Activated CD8-positive, alpha-beta T cell treated with anti-CD3 and anti-CD28 coated beads for 36 hours (primary cell): ENCODE results near the gene KIAA0319L. TPM values are rescaled to one million over a fixed set of nuclear protein-coding genes. Genes with fewer than 3 reads are reported as not detected.
A peak's percentile ranks its signal among the peaks of the same experiment; 100 is the strongest.

ENCODE experiments used
- ATAC-seq: fragments of 200-7000 bp; cut with Tn5 transposase; one replicate; pipeline ENCODE4 v1.10.0; 2021; ENCODE audit warnings: mild to moderate bottlenecking, moderate library complexity
- CTCF ChIA-PET: fragments of 350-600 bp; sonication (Branson Sonifier 250); formaldehyde crosslinking; loops from one replicate; lab custom pipeline; 2021; ENCODE audit warnings: antibody characterized with exemption; lab: Charles Lee
- POLR2A ChIA-PET: fragments of 350-600 bp; sonication (Branson Sonifier 250); formaldehyde crosslinking; loops from one replicate; lab custom pipeline; 2021; ENCODE audit warnings: antibody characterized with exemption; lab: Charles Lee
- DNase-seq: peaks from one replicate; pipeline ENCODE4 v3.0.0-alpha.2; 2020
- H3K27ac Mint-ChIP-seq: one replicate; pipeline ENCODE4 v1.8.0; 2021; ENCODE audit warnings: mild to moderate bottlenecking, mixed read lengths
- H3K27me3 Mint-ChIP-seq: one replicate; pipeline ENCODE4 v1.8.0; 2021; ENCODE audit warnings: mixed read lengths
- H3K36me3 Mint-ChIP-seq: one replicate; pipeline ENCODE4 v1.8.0; 2021; ENCODE audit warnings: low read depth, mixed read lengths
- H3K4me1 Mint-ChIP-seq: one replicate; pipeline ENCODE4 v1.8.0; 2021; ENCODE audit warnings: low read depth, mixed read lengths
- H3K4me3 Mint-ChIP-seq: one replicate; pipeline ENCODE4 v1.8.0; 2021; ENCODE audit warnings: mild to moderate bottlenecking, moderate library complexity, mixed read lengths
- H3K9me3 Mint-ChIP-seq: one replicate; pipeline ENCODE4 v1.8.0; 2021; ENCODE audit warnings: mixed read lengths
- intact Hi-C: fragments of 100-400 bp; cut with micrococcal nuclease; formaldehyde crosslinking; loops from one replicate; pipeline ENCODE4 v1.10.0; 2022
- total RNA-seq, 2 experiments: library from RNA; stranded (reverse); gene quantifications; one replicate each; pipeline ENCODE4 v1.2.3, GENCODE V29; 2021
- TF ChIP-seq, protein P1 (sequence below): fragments of 200-600 bp; IDR thresholded peaks from one replicate; pipeline ENCODE4 v1.8.0; 2022; ENCODE audit warnings: antibody characterized with exemption, mild to moderate bottlenecking

Gene KIAA0319L
- total RNA-seq, 2 experiments from 2014 or later: 22.8 to 30.9 TPM

DNA sequence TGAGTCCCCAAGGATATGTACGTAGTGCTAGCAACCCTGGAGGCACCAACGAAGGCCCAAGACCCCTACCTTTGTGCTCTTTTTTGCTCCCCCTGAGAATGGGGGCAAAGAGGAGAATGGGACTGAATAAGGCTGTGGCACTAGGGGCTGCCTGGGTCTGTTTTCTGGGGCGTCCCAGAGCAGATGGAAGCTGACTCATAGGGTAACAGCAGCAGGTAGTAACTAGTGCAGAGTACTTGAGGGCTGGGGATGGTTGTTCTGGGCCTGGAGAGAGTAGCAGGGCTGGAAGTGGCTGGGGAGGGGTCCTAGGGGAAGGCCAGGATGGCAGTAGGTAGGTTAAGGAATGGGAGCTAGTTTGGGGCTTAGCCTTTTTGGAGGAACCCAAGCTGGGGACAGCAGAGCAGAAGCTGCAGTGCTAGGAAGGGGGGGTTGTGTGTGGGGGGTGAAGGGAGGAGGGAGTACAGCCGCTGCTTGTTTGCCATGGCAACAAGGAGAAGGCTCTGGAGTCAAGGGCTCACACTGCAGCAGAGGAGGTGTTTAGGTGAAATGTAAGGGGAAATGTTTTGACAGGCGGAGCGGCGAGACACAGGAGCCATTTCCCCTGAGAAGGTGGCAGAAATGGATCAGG is 2.2 kb upstream of the KIAA0319L start:
- POLR2A ChIA-PET: interaction anchor here (0.8 kb wide), 1 partner anchor 12 kb away, joined by 3 read pairs; no protein-coding TSS in a partner anchor
- peak overlapping the region; percentile 92 for H3K4me3 Mint-ChIP-seq
- intact Hi-C loops: loop anchor here (10.0 kb wide), 1 partner anchor 365 kb away; the partner anchor contains the start of gene SFPQ
- ATAC-seq: no peak
- TF ChIP-seq, protein P1, sequence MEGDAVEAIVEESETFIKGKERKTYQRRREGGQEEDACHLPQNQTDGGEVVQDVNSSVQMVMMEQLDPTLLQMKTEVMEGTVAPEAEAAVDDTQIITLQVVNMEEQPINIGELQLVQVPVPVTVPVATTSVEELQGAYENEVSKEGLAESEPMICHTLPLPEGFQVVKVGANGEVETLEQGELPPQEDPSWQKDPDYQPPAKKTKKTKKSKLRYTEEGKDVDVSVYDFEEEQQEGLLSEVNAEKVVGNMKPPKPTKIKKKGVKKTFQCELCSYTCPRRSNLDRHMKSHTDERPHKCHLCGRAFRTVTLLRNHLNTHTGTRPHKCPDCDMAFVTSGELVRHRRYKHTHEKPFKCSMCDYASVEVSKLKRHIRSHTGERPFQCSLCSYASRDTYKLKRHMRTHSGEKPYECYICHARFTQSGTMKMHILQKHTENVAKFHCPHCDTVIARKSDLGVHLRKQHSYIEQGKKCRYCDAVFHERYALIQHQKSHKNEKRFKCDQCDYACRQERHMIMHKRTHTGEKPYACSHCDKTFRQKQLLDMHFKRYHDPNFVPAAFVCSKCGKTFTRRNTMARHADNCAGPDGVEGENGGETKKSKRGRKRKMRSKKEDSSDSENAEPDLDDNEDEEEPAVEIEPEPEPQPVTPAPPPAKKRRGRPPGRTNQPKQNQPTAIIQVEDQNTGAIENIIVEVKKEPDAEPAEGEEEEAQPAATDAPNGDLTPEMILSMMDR: no peak
- CTCF ChIA-PET: interaction anchor here (0.6 to 4.9 kb wide), 5 partner anchors 9 to 167 kb away, joined by 3 to 44 read pairs (median 4); no protein-coding TSS in a partner anchor
- peaks cover 2% of the 10 kb centered on the region for H3K36me3 Mint-ChIP-seq
- peak overlapping the region; percentile 30 for H3K27ac Mint-ChIP-seq
- H3K27me3 Mint-ChIP-seq: no peaks in the 10 kb centered on the region
- DNase-seq: no peak
- H3K9me3 Mint-ChIP-seq: no peaks in the 10 kb centered on the region
- peaks cover 43% of the 10 kb centered on the region for H3K4me1 Mint-ChIP-seq

- Mint-ChIP-seq H3K4me3 (peak overlapping the region; percentile 92), H3K36me3 (peaks cover 2% of the 10 kb centered on the region), H3K27me3 (no peaks in the 10 kb centered on the region), H3K4me1 (peaks cover 42% of the 10 kb centered on the region), H3K27ac (peak overlapping the region; percentile 96), H3K9me3 (no peaks in the 10 kb centered on the region)
- POLR2A ChIA-PET: interaction anchor here (0.7 to 2.8 kb wide), 6 partner anchors 16 to 366 kb away, joined by 3 to 10 read pairs (median 6); partner anchors contain the start of gene SFPQ
- intact Hi-C loops: loop anchor here (10.0 kb wide), 1 partner anchor 364 kb away; the partner anchor contains the start of gene SFPQ
- CTCF ChIA-PET: interaction anchor here (0.6 to 4.9 kb wide), 6 partner anchors 10 to 156 kb away, joined by 3 to 44 read pairs (median 4); no protein-coding TSS in a partner anchor
- peak; percentile 38 for DNase-seq
- TF ChIP-seq, protein P1: no peak
- ATAC-seq: no peak
Observed at GRCh38 chr1:35558374-35559316, 1.4 kb upstream of the KIAA0319L start.

DNA sequence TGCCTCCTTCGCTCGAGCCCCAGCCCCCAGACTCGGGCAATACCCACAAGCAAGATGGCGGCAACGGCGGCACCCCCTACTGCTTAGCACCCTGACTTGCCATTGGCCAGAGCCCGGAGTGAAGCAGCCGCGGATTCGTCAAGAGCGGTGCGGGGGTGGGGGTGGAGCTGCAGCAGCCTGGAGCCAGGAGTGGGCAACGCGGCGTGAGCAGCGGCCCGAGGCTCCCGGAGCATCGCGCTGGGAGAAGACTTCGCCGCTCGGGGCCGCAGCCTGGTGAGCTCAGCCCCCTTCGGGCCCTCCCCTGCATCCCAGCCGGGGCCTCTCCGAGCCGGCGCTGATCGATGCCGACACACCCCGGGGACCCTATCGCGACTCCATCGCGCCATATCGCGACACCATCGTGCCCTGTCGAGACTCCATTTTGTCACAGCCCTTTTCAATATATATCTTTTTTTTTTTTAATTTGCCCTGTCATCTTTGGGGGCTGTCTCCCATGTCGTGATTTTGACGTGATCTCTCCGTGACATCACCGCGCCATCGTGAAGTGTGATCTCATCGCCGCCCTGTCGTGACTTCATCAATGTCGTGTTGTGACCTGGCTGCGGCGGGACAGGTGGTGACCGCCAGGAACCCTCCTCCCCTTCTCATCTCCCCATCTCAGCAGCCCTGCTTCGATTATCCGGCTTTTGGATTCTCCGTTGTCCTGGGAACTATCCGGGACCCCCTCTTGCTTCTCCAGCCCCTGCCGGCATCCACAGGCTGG is 589 bp upstream of the KIAA0319L start, which contains the start of gene NCDN:
TSS of gene NCDN (plus strand) at position 189 of the 763 bp plus-strand sequence. CDS start at position 581, 392 bp downstream.
- Mint-ChIP-seq H3K36me3 (peaks cover 7% of the 10 kb centered on the region), H3K4me3 (peak within 1 kb of the TSS; percentile 92), H3K4me1 (peaks cover 46% of the 10 kb centered on the region), H3K27ac (peak within 1 kb of the TSS; percentile 96), H3K27me3 (no peaks in the 10 kb centered on the region), H3K9me3 (no peaks in the 10 kb centered on the region)
- ChIA-PET POLR2A (interaction anchor here (0.7 to 2.8 kb wide), 13 partner anchors 11 to 365 kb away, joined by 3 to 10 read pairs (median 4); partner anchors contain the start of gene SFPQ), CTCF (interaction anchor here (0.9 to 4.9 kb wide), 8 partner anchors 11 to 169 kb away, joined by 3 to 44 read pairs (median 3); no protein-coding TSS in a partner anchor)
- intact Hi-C loops: loop anchor here (10.0 kb wide), 1 partner anchor 363 kb away; the partner anchor contains the start of gene SFPQ
- TF ChIP-seq, protein P1: no peak
- peak; percentile 99 for DNase-seq
- peak; percentile 91 for ATAC-seq

DNA sequence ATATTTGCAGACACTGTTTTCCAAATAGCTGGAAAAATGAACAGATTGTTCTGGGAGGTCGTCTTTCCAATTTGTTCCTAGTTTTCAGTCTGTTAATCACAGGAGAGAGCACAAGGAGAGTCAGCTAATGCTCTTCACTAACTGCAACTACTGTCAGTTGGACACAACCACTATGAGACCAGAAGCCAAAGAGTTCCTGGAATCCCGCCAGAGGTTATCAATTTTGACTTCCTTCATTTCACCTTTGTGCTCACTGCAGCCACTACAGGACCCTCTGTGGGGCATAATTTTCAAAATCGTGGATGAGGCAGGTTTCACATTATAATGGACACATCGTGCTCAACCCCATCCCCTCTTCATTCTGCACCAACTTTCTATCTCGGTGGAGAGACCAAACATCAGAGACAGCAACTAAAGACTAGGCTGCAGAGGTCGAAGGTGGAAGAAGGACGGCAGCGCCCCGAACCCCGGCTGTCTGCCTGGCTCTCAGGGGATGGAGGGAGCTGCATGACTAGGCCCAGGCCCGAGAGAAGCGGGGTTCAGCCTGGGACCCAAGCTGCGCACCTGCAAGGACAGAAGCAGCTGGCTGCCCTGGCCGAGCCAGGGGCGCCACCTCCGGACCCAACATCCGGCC is 602 bp downstream of the KIAA0319L start:
- ATAC-seq (peak; percentile 1), DNase-seq (peak; percentile 38)
- H3K27ac Mint-ChIP-seq: peak overlapping the region; percentile 80
- TF ChIP-seq, protein P1: no peak
- peak overlapping the region; percentile 92 for H3K4me3 Mint-ChIP-seq
- ChIA-PET CTCF (interaction anchor here (0.8 to 9.7 kb wide), 8 partner anchors 8 to 159 kb away, joined by 3 to 105 read pairs (median 4); no protein-coding TSS in a partner anchor), POLR2A (interaction anchor here (0.8 to 2.8 kb wide), 10 partner anchors 14 to 364 kb away, joined by 3 to 10 read pairs (median 4); partner anchors contain the start of gene SFPQ)
- peaks cover 17% of the 10 kb centered on the region for H3K36me3 Mint-ChIP-seq
- H3K4me1 Mint-ChIP-seq: peaks cover 46% of the 10 kb centered on the region
- no peaks in the 10 kb centered on the region for H3K9me3 Mint-ChIP-seq
- intact Hi-C loops: loop anchor here (10.0 kb wide), 1 partner anchor 362 kb away; the partner anchor contains the start of gene SFPQ
- no peaks in the 10 kb centered on the region for H3K27me3 Mint-ChIP-seq
